ENCODE measurements around the gene TNNT1. TPM values are rescaled to one million over a fixed set of nuclear protein-coding genes. Genes with fewer than 3 reads are reported as not detected.

The TNNT1 gene
- total RNA-seq, 6 donors from 2014 or later = 1.3 to 31.2 (median 2.4) TPM; not detected in 1

DNA sequence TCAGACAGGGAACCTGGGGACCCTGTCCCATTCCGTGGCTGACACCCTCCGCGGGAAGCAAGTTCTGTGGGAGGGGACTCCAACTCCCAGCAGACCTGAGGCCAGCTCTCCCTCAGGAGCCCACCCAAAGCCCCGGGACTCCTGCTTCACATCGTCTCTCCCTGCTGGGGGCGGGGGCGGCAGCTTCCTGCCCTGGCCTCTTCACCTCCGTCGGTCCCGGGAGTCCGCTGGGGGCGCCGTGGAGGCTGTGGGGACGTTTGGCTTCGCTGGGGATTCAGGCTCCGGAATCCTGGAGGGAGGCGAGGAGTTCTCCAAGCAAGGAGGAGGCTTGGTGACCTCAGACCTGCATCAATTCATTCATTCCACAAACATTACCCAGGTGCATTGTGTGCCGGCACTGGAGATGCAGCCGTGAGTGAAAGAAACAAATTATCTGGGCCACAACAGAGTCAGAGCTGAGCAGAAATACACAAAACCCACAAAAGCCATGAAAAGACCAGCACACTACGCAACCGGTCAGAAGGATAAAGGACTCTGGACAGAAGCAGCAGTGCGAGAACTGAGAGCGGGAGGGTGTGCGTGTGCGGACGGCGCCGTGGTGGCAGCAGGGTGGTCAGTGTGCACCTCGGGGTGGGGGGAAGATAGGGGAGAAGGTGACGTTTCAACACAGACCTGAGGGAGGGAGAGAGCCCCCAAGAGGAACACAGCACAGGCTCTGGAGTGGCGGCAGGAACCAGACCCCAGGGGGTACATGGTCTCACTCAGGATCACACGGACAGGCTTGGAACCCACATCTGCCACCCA lies 54.3 kb downstream of the TNNT1 start:
- WGBS, 2 donors = 90 to 94% methylated on average over 24 to 27 of the region's 32 CpGs
- ATAC-seq (ENCODE audit: low FRiP score in 2 of 2) (no peak), DNase-seq (peak in 1 of 2 donors; percentile 71)
- H3K27me3 ChIP-seq = no peaks in the 10 kb centered on the region
- H3K4me1 ChIP-seq = peaks cover 0 to 11% (median 0%) of the 10 kb centered on the region in 4 donors
- H3K27ac ChIP-seq = no peak overlapping the region
- peaks cover 19 to 73% (median 68%) of the 10 kb centered on the region in 4 donors for H3K36me3 ChIP-seq
- no peaks in the 10 kb centered on the region for H3K9me3 ChIP-seq
- no peak overlapping the region for H3K4me3 ChIP-seq
- TF ChIP-seq POLR2AphosphoS5 (IDR thresholded peaks at IDR 0.05) (no peak), EP300 (IDR thresholded peaks at IDR 0.05) (no peak)

DNA sequence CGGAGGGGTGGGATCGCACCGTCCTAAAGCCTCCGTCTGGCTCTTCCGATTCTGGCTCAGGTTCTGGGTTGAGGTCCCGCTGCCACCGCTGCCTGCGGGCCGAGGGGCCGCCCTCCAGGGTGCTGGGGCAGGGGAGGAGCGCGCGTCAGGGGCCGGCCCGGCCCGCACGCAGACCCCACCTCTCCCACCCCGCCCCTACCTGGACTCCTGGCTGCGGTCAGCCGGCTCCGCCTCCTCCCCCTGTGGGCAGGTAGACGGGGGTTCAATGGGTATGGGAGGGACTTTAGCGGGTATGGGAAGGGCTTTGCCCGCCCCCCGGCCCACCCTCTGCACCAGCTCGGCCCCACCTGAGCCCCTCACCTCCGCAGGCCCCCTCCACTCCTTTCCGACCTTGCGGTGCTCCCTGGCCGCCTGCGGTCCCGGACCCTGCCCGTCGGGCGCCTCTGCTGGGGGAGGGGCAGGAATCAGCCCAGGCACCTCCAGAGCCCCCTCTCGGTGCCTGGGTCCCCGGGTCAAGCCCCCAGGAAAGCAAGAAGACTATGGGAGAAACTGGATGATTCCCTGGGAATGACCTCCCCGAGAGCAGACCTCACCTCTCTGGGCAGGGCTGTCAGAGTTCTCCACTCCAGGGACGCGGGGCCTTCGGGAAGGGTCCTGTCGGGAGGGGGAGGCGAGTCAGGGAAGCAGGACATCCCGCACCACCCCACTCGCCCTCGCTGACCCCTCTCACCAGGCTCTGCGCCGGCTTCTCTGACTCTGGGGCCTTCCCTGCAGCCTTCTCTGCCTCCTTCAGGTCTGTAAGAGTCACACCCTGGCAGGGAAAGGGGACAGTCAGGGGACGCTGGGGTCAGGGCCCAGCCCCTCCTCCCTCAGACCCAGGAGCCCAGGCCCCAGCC lies 56.3 kb downstream of the TNNT1 start:
- no peak for TF ChIP-seq POLR2AphosphoS5 (IDR thresholded peaks at IDR 0.05)
- WGBS, 2 donors = 93% methylated on average over 31 to 49 of the region's 49 CpGs
- H3K9me3 ChIP-seq = no peaks in the 10 kb centered on the region
- ATAC-seq (ENCODE audit: low FRiP score in 2 of 2) (no peak), DNase-seq (peak in 1 of 2 donors; percentile 75)
- H3K4me1 ChIP-seq = peaks cover 4 to 12% (median 9%) of the 10 kb centered on the region in 4 donors
- H3K4me3 ChIP-seq = no peak overlapping the region
- no peaks in the 10 kb centered on the region for H3K27me3 ChIP-seq
- H3K27ac ChIP-seq = no peak overlapping the region
- peaks cover 16 to 58% (median 51%) of the 10 kb centered on the region in 4 donors for H3K36me3 ChIP-seq

DNA sequence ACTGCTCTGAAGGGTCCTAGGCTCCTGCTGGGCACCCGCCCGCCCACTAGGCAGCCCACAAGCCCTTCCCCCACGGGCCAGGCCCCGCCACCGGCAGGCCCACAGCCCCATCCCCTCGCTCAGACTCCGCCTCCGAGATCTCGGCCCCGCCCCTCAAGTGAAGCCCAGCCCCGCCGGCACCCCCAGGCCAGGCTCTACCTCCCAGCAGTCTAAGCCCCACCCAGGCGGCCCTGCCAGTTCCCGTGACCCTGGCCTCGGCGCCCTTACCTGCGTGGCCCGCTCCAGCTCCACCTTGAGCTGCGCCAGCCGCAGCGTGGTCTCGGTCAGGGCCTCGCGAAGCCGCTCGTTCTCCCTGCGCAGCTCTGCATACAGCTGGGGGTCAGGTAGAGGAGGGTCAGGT lies 57.1 kb downstream of the TNNT1 start:
- no peak for TF ChIP-seq POLR2AphosphoS5 (IDR thresholded peaks at IDR 0.05)
- no peak for TF ChIP-seq POLR2A (IDR thresholded peaks at IDR 0.05)
- no peak for TF ChIP-seq EP300 (IDR thresholded peaks at IDR 0.05)
- TF ChIP-seq, protein P1, sequence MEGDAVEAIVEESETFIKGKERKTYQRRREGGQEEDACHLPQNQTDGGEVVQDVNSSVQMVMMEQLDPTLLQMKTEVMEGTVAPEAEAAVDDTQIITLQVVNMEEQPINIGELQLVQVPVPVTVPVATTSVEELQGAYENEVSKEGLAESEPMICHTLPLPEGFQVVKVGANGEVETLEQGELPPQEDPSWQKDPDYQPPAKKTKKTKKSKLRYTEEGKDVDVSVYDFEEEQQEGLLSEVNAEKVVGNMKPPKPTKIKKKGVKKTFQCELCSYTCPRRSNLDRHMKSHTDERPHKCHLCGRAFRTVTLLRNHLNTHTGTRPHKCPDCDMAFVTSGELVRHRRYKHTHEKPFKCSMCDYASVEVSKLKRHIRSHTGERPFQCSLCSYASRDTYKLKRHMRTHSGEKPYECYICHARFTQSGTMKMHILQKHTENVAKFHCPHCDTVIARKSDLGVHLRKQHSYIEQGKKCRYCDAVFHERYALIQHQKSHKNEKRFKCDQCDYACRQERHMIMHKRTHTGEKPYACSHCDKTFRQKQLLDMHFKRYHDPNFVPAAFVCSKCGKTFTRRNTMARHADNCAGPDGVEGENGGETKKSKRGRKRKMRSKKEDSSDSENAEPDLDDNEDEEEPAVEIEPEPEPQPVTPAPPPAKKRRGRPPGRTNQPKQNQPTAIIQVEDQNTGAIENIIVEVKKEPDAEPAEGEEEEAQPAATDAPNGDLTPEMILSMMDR (IDR thresholded peaks at IDR 0.05) = no peak
- Histone ChIP-seq H3K4me3 (no peak overlapping the region), H3K27ac (no peak overlapping the region), H3K9me3 (no peaks in the 10 kb centered on the region), H3K36me3 (peaks cover 16 to 58% (median 50%) of the 10 kb centered on the region in 4 donors), H3K4me1 (peaks cover 10 to 19% (median 16%) of the 10 kb centered on the region in 4 donors), H3K27me3 (no peaks in the 10 kb centered on the region)
- ATAC-seq (ENCODE audit: low FRiP score in 2 of 2) = no peak
- 82 to 100% methylated on average over 1 to 12 of the region's 27 CpGs for WGBS, 2 donors
- DNase-seq = peak in 1 of 2 donors; percentile 83

DNA sequence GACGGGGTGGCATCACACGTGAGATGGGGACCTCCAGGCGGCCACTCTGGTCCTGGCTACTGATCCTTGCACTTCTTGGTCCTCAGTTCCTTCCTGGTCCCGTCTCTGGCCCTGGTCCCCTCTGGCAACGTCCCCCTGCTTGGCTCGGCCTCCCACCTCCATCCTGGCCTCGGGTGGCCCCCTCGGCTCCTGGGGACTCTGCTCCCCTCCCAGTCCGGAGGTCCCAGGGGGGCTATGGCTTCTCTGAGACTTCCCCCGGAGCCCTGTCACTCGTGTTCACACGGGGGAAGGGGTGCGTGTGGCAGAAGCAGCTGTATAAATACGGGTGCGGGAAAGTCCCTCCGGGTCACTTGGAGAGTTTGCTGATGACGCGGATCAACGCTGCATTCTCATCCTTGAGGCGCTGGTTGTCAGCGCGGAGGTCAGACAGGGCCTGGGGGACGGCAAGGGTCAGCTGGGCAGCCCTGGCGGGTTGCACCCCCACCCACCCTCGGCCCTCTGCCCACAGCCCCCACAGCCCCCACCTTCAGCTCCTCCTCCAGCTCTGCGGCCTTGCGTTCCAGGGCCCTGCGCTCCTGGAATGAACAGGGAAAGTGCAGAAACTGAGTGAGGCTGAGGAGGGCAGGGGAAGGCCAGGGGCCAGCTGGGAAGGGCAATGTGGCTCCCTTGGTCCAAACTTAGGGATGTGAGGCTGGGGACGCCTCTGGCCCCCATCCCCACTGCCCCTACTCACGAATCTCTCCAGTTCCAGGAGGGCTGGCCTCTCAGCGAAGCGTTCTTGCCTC lies 57.7 kb downstream of the TNNT1 start:
- Histone ChIP-seq H3K9me3 (no peaks in the 10 kb centered on the region), H3K27ac (no peak overlapping the region), H3K4me3 (no peak overlapping the region), H3K4me1 (peaks cover 16 to 25% (median 22%) of the 10 kb centered on the region in 4 donors), H3K27me3 (peaks cover 0 to 4% (median 1%) of the 10 kb centered on the region in 4 donors), H3K36me3 (peaks cover 16 to 56% (median 50%) of the 10 kb centered on the region in 4 donors)
- 88 to 91% methylated on average over 12 to 31 of the region's 32 CpGs for WGBS, 2 donors
- TF ChIP-seq, protein P1 (IDR thresholded peaks at IDR 0.05) = no peak
- TF ChIP-seq EP300 (IDR thresholded peaks at IDR 0.05) (no peak), POLR2A (IDR thresholded peaks at IDR 0.05) (no peak), POLR2AphosphoS5 (IDR thresholded peaks at IDR 0.05) (no peak)
- ATAC-seq (ENCODE audit: low FRiP score in 2 of 2) = no peak
- DNase-seq = peak in 1 of 2 donors; percentile 67

DNA sequence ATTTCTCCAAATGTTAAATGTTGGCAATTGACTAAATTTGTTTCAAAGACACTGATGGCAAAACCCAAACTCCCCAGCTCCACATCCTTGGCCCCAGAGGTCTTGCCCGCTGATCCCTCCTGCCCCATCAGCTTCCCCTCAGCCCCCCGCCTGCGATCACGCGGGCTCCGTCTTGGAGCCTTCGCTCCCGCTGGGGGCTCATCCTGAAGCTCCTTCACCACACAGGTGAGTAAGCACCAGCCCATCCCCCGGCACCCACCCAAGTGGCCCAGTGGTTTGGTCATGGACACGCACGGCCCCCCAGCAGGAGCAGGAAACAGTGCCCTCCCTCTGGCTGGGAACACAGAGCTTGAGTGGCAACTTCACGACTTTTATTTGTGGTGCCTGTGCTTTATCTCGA lies 58.4 kb downstream of the TNNT1 start:
- DNase-seq (peak in 1 of 2 donors; percentile 64), ATAC-seq (ENCODE audit: low FRiP score in 2 of 2) (no peak)
- H3K27ac ChIP-seq = no peak overlapping the region
- peaks cover 14 to 49% (median 43%) of the 10 kb centered on the region in 4 donors for H3K36me3 ChIP-seq
- peaks cover 0 to 7% (median 2%) of the 10 kb centered on the region in 4 donors for H3K27me3 ChIP-seq
- peaks cover 17 to 27% (median 27%) of the 10 kb centered on the region in 4 donors for H3K4me1 ChIP-seq
- 92 to 93% methylated on average over 10 to 13 of the region's 13 CpGs for WGBS, 2 donors
- TF ChIP-seq POLR2AphosphoS5 (IDR thresholded peaks at IDR 0.05) = no peak
- TF ChIP-seq, protein P1 (IDR thresholded peaks at IDR 0.05) = no peak
- TF ChIP-seq POLR2A (IDR thresholded peaks at IDR 0.05) = no peak
- no peak for TF ChIP-seq EP300 (IDR thresholded peaks at IDR 0.05)
- H3K4me3 ChIP-seq = no peak overlapping the region
- H3K9me3 ChIP-seq = no peaks in the 10 kb centered on the region

Measured in upper lobe of left lung (tissue), 6 donors.